ENCODE results near the gene GPR162.

GRCh38 chr12:6821591-6822425 lies at the start of gene GPR162:
- TF ChIP-seq CTCF (conservative IDR thresholded peaks at IDR 0.05) (no peak), EZH2 (IDR thresholded peaks at IDR 0.05; ENCODE audit: low read depth) (no peak)

Measured in PC-9 (cell line).